ENCODE results near the gene TXNRD2.

Gene TXNRD2

GRCh38 chr22:19873138-19873959 is 68.3 kb downstream of the TXNRD2 start:
- no peak overlapping the region for H3K27ac ChIP-seq (ENCODE audit: low read depth, low read length)
- no peak overlapping the region for H3K9ac ChIP-seq (ENCODE audit: low read depth, low read length)
- no peaks in the 10 kb centered on the region for H3K4me1 ChIP-seq (ENCODE audit: control insufficient read depth, insufficient read depth, low read length)
- no peak overlapping the region for H3K4me3 ChIP-seq (ENCODE audit: low read depth, low read length)
- no peaks in the 10 kb centered on the region for H3K36me3 ChIP-seq (ENCODE audit: control insufficient read depth, insufficient read depth, low read length)
- H3K27me3 ChIP-seq (ENCODE audit: control insufficient read depth, insufficient read depth, low read length), result no peaks in the 10 kb centered on the region
- no peaks in the 10 kb centered on the region for H3K9me3 ChIP-seq (ENCODE audit: control insufficient read depth, insufficient read depth, low read length)

GRCh38 chr22:19872779-19873137 is 68.9 kb downstream of the TXNRD2 start:
- no peaks in the 10 kb centered on the region for H3K27me3 ChIP-seq (ENCODE audit: control insufficient read depth, insufficient read depth, low read length)
- H3K36me3 ChIP-seq (ENCODE audit: control insufficient read depth, insufficient read depth, low read length), result no peaks in the 10 kb centered on the region
- H3K27ac ChIP-seq (ENCODE audit: low read depth, low read length), result no peak overlapping the region
- no peak overlapping the region for H3K9ac ChIP-seq (ENCODE audit: low read depth, low read length)
- no peaks in the 10 kb centered on the region for H3K4me1 ChIP-seq (ENCODE audit: control insufficient read depth, insufficient read depth, low read length)
- H3K9me3 ChIP-seq (ENCODE audit: control insufficient read depth, insufficient read depth, low read length), result no peaks in the 10 kb centered on the region
- no peak overlapping the region for H3K4me3 ChIP-seq (ENCODE audit: low read depth, low read length)

- H3K9me3 ChIP-seq (ENCODE audit: control insufficient read depth, insufficient read depth, low read length), result no peaks in the 10 kb centered on the region
- H3K27ac ChIP-seq (ENCODE audit: low read depth, low read length), result no peak overlapping the region
- no peaks in the 10 kb centered on the region for H3K4me1 ChIP-seq (ENCODE audit: control insufficient read depth, insufficient read depth, low read length)
- no peaks in the 10 kb centered on the region for H3K27me3 ChIP-seq (ENCODE audit: control insufficient read depth, insufficient read depth, low read length)
- H3K36me3 ChIP-seq (ENCODE audit: control insufficient read depth, insufficient read depth, low read length), result no peaks in the 10 kb centered on the region
- no peak overlapping the region for H3K4me3 ChIP-seq (ENCODE audit: low read depth, low read length)
- H3K9ac ChIP-seq (ENCODE audit: low read depth, low read length), result no peak overlapping the region
These were observed 69.5 kb downstream of the TXNRD2 start for GRCh38 chr22:19871845-19872778.

- Histone ChIP-seq H3K36me3 (ENCODE audit: control insufficient read depth, insufficient read depth, low read length) (no peaks in the 10 kb centered on the region), H3K4me3 (ENCODE audit: low read depth, low read length) (no peak overlapping the region), H3K4me1 (ENCODE audit: control insufficient read depth, insufficient read depth, low read length) (no peaks in the 10 kb centered on the region), H3K27ac (ENCODE audit: low read depth, low read length) (no peak overlapping the region), H3K27me3 (ENCODE audit: control insufficient read depth, insufficient read depth, low read length) (no peaks in the 10 kb centered on the region), H3K9me3 (ENCODE audit: control insufficient read depth, insufficient read depth, low read length) (no peaks in the 10 kb centered on the region), H3K9ac (ENCODE audit: low read depth, low read length) (no peak overlapping the region)
These were observed 70.4 kb downstream of the TXNRD2 start for GRCh38 chr22:19871023-19871844.

GRCh38 chr22:19870153-19871022 is 71.2 kb downstream of the TXNRD2 start:
- Histone ChIP-seq H3K9ac (ENCODE audit: low read depth, low read length) (no peak overlapping the region), H3K4me1 (ENCODE audit: control insufficient read depth, insufficient read depth, low read length) (no peaks in the 10 kb centered on the region), H3K27ac (ENCODE audit: low read depth, low read length) (no peak overlapping the region)

GRCh38 chr22:19869497-19870152 is 72.0 kb downstream of the TXNRD2 start:
- H3K36me3 ChIP-seq (ENCODE audit: control insufficient read depth, insufficient read depth, low read length), result no peaks in the 10 kb centered on the region
- no peaks in the 10 kb centered on the region for H3K27me3 ChIP-seq (ENCODE audit: control insufficient read depth, insufficient read depth, low read length)
- H3K9me3 ChIP-seq (ENCODE audit: control insufficient read depth, insufficient read depth, low read length), result no peaks in the 10 kb centered on the region
- no peak overlapping the region for H3K27ac ChIP-seq (ENCODE audit: low read depth, low read length)
- H3K4me3 ChIP-seq (ENCODE audit: low read depth, low read length), result no peak overlapping the region
- no peak overlapping the region for H3K9ac ChIP-seq (ENCODE audit: low read depth, low read length)
- H3K4me1 ChIP-seq (ENCODE audit: control insufficient read depth, insufficient read depth, low read length), result no peaks in the 10 kb centered on the region

More at GRCh38 chr22:19870153-19871022, 71.2 kb downstream of the TXNRD2 start:
- H3K4me3 ChIP-seq (ENCODE audit: low read depth, low read length), result no peak overlapping the region
- H3K36me3 ChIP-seq (ENCODE audit: control insufficient read depth, insufficient read depth, low read length), result no peaks in the 10 kb centered on the region
- H3K9me3 ChIP-seq (ENCODE audit: control insufficient read depth, insufficient read depth, low read length), result no peaks in the 10 kb centered on the region
- no peaks in the 10 kb centered on the region for H3K27me3 ChIP-seq (ENCODE audit: control insufficient read depth, insufficient read depth, low read length)

GRCh38 chr22:19868773-19869471 is 72.7 kb downstream of the TXNRD2 start:
- no peak overlapping the region for H3K27ac ChIP-seq (ENCODE audit: low read depth, low read length)
- H3K4me1 ChIP-seq (ENCODE audit: control insufficient read depth, insufficient read depth, low read length), result no peaks in the 10 kb centered on the region
- H3K4me3 ChIP-seq (ENCODE audit: low read depth, low read length), result no peak overlapping the region
- no peaks in the 10 kb centered on the region for H3K9me3 ChIP-seq (ENCODE audit: control insufficient read depth, insufficient read depth, low read length)
- H3K27me3 ChIP-seq (ENCODE audit: control insufficient read depth, insufficient read depth, low read length), result no peaks in the 10 kb centered on the region
- H3K9ac ChIP-seq (ENCODE audit: low read depth, low read length), result no peak overlapping the region
- no peaks in the 10 kb centered on the region for H3K36me3 ChIP-seq (ENCODE audit: control insufficient read depth, insufficient read depth, low read length)

- H3K9ac ChIP-seq (ENCODE audit: low read depth, low read length), result no peak overlapping the region
These were observed 73.3 kb downstream of the TXNRD2 start for GRCh38 chr22:19868333-19868732.

GRCh38 chr22:19867617-19868016 is 74.0 kb downstream of the TXNRD2 start:
- no peaks in the 10 kb centered on the region for H3K9me3 ChIP-seq (ENCODE audit: control insufficient read depth, insufficient read depth, low read length)
- no peaks in the 10 kb centered on the region for H3K27me3 ChIP-seq (ENCODE audit: control insufficient read depth, insufficient read depth, low read length)
- H3K36me3 ChIP-seq (ENCODE audit: control insufficient read depth, insufficient read depth, low read length), result no peaks in the 10 kb centered on the region
- no peak overlapping the region for H3K4me3 ChIP-seq (ENCODE audit: low read depth, low read length)
- H3K27ac ChIP-seq (ENCODE audit: low read depth, low read length), result no peak overlapping the region
- H3K9ac ChIP-seq (ENCODE audit: low read depth, low read length), result no peak overlapping the region
- H3K4me1 ChIP-seq (ENCODE audit: control insufficient read depth, insufficient read depth, low read length), result no peaks in the 10 kb centered on the region

More at GRCh38 chr22:19868333-19868732, 73.3 kb downstream of the TXNRD2 start:
- Histone ChIP-seq H3K36me3 (ENCODE audit: control insufficient read depth, insufficient read depth, low read length) (no peaks in the 10 kb centered on the region), H3K27ac (ENCODE audit: low read depth, low read length) (no peak overlapping the region), H3K9me3 (ENCODE audit: control insufficient read depth, insufficient read depth, low read length) (no peaks in the 10 kb centered on the region), H3K27me3 (ENCODE audit: control insufficient read depth, insufficient read depth, low read length) (no peaks in the 10 kb centered on the region), H3K4me1 (ENCODE audit: control insufficient read depth, insufficient read depth, low read length) (no peaks in the 10 kb centered on the region), H3K4me3 (ENCODE audit: low read depth, low read length) (no peak overlapping the region)

Measured in HUES48 (cell line).